ENCODE measurements around the gene BAK1. TPM values are rescaled to one million over a fixed set of nuclear protein-coding genes. Genes with fewer than 3 reads are reported as not detected.

The BAK1 gene
- total RNA-seq, 1 experiment from 2014 or later: 23.7 TPM

DNA sequence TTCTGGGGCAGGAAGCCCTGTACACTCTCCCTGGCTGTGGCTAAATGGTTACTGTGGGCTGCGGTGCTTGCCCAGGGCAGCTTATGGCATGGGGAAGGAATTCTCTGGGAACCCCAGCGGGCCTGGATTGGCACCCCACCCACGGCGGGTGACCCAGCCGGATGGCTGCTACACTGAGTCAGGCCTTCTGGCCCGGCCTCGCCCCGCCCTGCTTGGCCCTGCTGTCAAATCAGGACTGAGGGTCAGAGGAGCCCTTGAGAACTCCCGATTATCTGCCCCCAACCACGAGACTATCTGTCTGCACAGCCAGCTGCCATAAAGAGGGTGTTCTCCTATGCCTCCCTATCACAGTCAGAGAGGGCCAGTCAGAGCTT, 33.7 kb upstream of the BAK1 start:
- no TSS peak for BruUV-seq (replicated peaks)
- CTCF ChIA-PET: no interaction called here
- Histone ChIP-seq H3K9me3 (ENCODE audit: low read length) (no peaks in the 10 kb centered on the region), H3F3A (ENCODE audit: low read length, unreplicated experiment) (no peaks in the 10 kb centered on the region), H3K36me3 (ENCODE audit: low read depth, low read length) (no peaks in the 10 kb centered on the region), H3K4me3 (ENCODE audit: low read length) (no peak overlapping the region), H3K4me2 (ENCODE audit: low read length) (no peak overlapping the region), H3K27ac (ENCODE audit: low read length) (no peak overlapping the region), H3K79me2 (ENCODE audit: low read length) (no peaks in the 10 kb centered on the region), H4K20me1 (ENCODE audit: low read length) (no peaks in the 10 kb centered on the region), H2AFZ (ENCODE audit: low read length) (peak overlapping the region; percentile 65), H3K27me3 (ENCODE audit: low read length) (no peaks in the 10 kb centered on the region), H3K9ac (ENCODE audit: low read length) (no peak overlapping the region), H3K4me1 (ENCODE audit: insufficient read depth, low read length) (peaks cover 19% of the 10 kb centered on the region), H3K9me2 (replicated peaks; ENCODE audit: low read length) (no peaks in the 10 kb centered on the region)
- ATAC-seq: peak; percentile 56
- intact Hi-C loops (cut with micrococcal nuclease): no loop called here
- POLR2A ChIA-PET (ENCODE audit: unreplicated experiment): interaction anchor here (0.6 kb wide), 1 partner anchor 33 kb away, joined by 5 read pairs; no protein-coding TSS in a partner anchor
- TF ChIP-seq EZH2 (IDR thresholded peaks at IDR 0.05; ENCODE audit: low read length, unreplicated experiment): no peak
- TF ChIP-seq, protein P1, sequence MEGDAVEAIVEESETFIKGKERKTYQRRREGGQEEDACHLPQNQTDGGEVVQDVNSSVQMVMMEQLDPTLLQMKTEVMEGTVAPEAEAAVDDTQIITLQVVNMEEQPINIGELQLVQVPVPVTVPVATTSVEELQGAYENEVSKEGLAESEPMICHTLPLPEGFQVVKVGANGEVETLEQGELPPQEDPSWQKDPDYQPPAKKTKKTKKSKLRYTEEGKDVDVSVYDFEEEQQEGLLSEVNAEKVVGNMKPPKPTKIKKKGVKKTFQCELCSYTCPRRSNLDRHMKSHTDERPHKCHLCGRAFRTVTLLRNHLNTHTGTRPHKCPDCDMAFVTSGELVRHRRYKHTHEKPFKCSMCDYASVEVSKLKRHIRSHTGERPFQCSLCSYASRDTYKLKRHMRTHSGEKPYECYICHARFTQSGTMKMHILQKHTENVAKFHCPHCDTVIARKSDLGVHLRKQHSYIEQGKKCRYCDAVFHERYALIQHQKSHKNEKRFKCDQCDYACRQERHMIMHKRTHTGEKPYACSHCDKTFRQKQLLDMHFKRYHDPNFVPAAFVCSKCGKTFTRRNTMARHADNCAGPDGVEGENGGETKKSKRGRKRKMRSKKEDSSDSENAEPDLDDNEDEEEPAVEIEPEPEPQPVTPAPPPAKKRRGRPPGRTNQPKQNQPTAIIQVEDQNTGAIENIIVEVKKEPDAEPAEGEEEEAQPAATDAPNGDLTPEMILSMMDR (conservative IDR thresholded peaks at IDR 0.05; ENCODE audit: low read depth, low read length): no peak
- no peak for TF ChIP-seq EZH2phosphoT487 (IDR thresholded peaks at IDR 0.05; ENCODE audit: borderline replicate concordance, low read length)
- peak; percentile 21 for DNase-seq

DNA sequence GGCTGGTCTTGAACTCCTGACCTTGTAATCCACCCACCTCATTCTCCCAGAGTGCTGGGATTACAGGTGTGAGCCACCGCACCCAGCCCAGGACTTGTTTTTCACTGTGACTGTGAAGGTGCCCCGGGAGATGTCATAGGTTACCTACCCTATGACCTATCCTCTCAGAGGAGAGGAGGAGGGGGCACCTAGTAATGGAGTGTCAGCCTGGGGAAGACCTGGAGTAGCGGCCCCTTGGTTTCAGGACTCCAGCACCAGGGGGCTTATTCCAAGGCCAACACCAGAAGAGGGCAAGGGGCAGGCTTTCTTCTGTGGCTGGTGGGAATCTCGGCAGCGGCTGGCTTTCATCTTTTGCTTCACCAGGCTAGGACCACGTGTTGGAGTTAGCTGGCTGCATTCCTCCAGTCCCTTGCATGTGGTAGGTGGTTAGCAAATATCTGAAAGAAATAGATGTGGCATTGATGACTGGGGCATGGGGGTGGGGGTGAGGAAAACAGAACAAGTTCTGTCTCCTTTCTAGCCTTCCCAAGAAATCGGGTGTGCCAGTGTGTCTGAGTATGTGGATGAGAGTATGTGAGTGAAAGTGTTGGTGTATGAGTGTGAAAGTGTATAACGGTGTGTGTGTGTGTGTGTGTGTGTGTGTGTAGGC, 33.2 kb upstream of the BAK1 start:
- ChIA-PET CTCF (no interaction called here), POLR2A (ENCODE audit: unreplicated experiment) (interaction anchor here (0.6 kb wide), 1 partner anchor 32 kb away, joined by 5 read pairs; no protein-coding TSS in a partner anchor)
- TF ChIP-seq, protein P1 (conservative IDR thresholded peaks at IDR 0.05; ENCODE audit: low read depth, low read length): no peak
- DNase-seq: no peak
- H3K9me2 ChIP-seq (replicated peaks; ENCODE audit: low read length): no peaks in the 10 kb centered on the region
- H3K79me2 ChIP-seq (ENCODE audit: low read length): no peaks in the 10 kb centered on the region
- no peaks in the 10 kb centered on the region for H3F3A ChIP-seq (ENCODE audit: low read length, unreplicated experiment)
- BruUV-seq (replicated peaks): no TSS peak
- H3K27ac ChIP-seq (ENCODE audit: low read length): no peak overlapping the region
- H3K9me3 ChIP-seq (ENCODE audit: low read length): no peaks in the 10 kb centered on the region
- H3K4me3 ChIP-seq (ENCODE audit: low read length): no peak overlapping the region
- no peaks in the 10 kb centered on the region for H3K36me3 ChIP-seq (ENCODE audit: low read depth, low read length)
- peak overlapping the region; percentile 65 for H2AFZ ChIP-seq (ENCODE audit: low read length)
- H3K4me1 ChIP-seq (ENCODE audit: insufficient read depth, low read length): peaks cover 20% of the 10 kb centered on the region
- no peaks in the 10 kb centered on the region for H3K27me3 ChIP-seq (ENCODE audit: low read length)
- no peak for ATAC-seq
- H4K20me1 ChIP-seq (ENCODE audit: low read length): no peaks in the 10 kb centered on the region
- no peak overlapping the region for H3K4me2 ChIP-seq (ENCODE audit: low read length)
- no peak overlapping the region for H3K9ac ChIP-seq (ENCODE audit: low read length)
- intact Hi-C loops (cut with micrococcal nuclease): no loop called here

Data from PC-3 (cell line).